Measurements from ENCODE around the gene NMNAT1. TPM values are rescaled to one million over a fixed set of nuclear protein-coding genes. Genes with fewer than 3 reads are reported as not detected.

Gene NMNAT1
- polyA plus RNA-seq, 2 of the 4 experiments (the other 2 are of a cell fraction), result 3.2 to 4.9 TPM

DNA sequence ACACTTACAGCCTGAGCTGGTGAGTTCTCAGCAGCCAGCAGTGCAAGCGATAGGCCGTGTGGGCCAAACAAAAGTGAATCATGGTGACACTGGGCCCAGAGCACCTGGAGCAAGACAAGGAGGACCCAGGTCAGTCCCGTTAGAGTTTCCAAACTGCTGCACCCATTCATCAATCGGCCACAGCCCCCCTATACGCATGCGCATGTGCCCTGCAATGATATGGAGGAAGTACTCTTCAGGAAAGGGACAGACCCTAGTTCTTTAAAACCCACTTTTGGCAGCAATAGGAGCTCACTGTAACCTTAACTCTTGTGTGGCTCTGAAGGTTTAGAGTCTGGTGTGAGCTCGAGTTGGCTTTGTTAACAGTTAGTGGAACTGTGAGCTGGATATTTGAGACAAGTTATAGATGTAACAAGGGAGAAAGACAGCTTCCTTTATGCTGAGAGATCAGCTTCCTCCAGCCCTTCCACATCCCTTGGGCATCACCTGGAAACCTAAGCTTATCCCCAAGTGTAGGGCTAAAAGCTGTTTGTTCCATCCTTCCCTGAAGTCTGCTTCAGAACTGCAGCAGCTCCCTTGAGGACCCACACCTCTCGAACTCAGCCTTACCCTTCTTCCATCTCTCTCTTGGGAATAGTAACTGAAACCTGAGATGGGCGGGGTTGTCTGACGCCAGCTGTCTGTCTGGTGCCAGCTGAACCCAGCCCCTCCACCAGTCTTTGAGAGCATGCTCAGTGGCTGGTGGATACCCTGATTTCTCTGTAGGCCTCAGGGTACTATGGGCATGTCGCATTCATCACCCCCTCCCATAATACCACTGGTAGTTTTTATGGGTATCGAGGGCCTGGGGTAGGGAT is 17.7 kb downstream of the NMNAT1 start:
- Histone ChIP-seq H3K4me3 (no peak overlapping the region), H3K4me1 (no peaks in the 10 kb centered on the region; the same call in 2 of the 3 replicates), H3K4me2 (no peak overlapping the region), H3K27ac (no peak overlapping the region), H3K9me3 (no peaks in the 10 kb centered on the region)
- POLR2A ChIA-PET, result no interaction called here
- ATAC-seq, result no peak; a peak in 1 of 6 replicates
- DNase-seq (ENCODE audit: low read depth in 1 of 2, low spot score in 1 of 2), result no peak
- CTCF ChIA-PET, result interaction anchor here (1.4 kb wide), 1 partner anchor 11 kb away, joined by 6 read pairs; no protein-coding TSS in a partner anchor
- FAIRE-seq, result no peak
- 79% methylated on average over 10 of the region's 12 CpGs for WGBS (ENCODE audit: missing lambda C conversion rate)
- TF ChIP-seq, protein P1, sequence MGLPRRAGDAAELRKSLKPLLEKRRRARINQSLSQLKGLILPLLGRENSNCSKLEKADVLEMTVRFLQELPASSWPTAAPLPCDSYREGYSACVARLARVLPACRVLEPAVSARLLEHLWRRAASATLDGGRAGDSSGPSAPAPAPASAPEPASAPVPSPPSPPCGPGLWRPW (IDR thresholded peaks at IDR 0.05), result no peak
- TF ChIP-seq, protein P2, sequence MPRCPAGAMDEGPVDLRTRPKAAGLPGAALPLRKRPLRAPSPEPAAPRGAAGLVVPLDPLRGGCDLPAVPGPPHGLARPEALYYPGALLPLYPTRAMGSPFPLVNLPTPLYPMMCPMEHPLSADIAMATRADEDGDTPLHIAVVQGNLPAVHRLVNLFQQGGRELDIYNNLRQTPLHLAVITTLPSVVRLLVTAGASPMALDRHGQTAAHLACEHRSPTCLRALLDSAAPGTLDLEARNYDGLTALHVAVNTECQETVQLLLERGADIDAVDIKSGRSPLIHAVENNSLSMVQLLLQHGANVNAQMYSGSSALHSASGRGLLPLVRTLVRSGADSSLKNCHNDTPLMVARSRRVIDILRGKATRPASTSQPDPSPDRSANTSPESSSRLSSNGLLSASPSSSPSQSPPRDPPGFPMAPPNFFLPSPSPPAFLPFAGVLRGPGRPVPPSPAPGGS (IDR thresholded peaks at IDR 0.05), result no peak
- TF ChIP-seq FOXS1 (CRISPR knock-in tag; IDR thresholded peaks at IDR 0.05) (no peak), POLR2A (IDR thresholded peaks at IDR 0.05; ENCODE audit: low read length) (no peak), HDAC2 (IDR thresholded peaks at IDR 0.05) (no peak), SMC3 (IDR thresholded peaks at IDR 0.05) (no peak), KDM1A (IDR thresholded peaks at IDR 0.05; ENCODE audit: low read depth) (no peak)

DNA sequence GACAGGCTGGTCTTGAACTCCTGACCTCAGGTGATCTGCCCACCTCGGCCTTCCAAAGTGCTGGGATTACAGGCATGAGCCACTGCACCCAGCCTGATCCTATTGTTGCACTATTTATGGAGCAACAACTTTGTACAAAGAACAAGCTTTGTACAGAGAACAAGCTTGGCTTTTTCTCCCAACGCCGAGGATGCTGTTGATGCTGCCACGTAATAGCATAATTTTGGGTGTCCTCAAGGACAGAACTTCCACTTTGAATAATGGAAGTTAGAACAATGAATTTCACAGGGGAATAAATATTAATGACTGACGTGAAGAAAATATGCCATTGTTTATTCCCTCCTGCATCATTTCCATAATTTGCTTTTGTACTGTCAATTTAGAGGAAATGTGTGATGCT is 41.0 kb downstream of the NMNAT1 start:
- Histone ChIP-seq H3K9me3 (no peaks in the 10 kb centered on the region), H3K4me3 (no peak overlapping the region), H3K27ac (no peak overlapping the region), H3K4me2 (no peak overlapping the region), H3K4me1 (no peaks in the 10 kb centered on the region)
- 88% methylated on average over 5 of the region's 5 CpGs for WGBS (ENCODE audit: missing lambda C conversion rate)
- FAIRE-seq (no peak), DNase-seq (ENCODE audit: low read depth in 1 of 2, low spot score in 1 of 2) (no peak), ATAC-seq (no peak)
- TF ChIP-seq, protein P3, sequence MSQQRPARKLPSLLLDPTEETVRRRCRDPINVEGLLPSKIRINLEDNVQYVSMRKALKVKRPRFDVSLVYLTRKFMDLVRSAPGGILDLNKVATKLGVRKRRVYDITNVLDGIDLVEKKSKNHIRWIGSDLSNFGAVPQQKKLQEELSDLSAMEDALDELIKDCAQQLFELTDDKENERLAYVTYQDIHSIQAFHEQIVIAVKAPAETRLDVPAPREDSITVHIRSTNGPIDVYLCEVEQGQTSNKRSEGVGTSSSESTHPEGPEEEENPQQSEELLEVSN (IDR thresholded peaks at IDR 0.05; ENCODE audit: borderline replicate concordance, low read depth), result no peak
- no peak for TF ChIP-seq HOXB5 (CRISPR knock-in tag; IDR thresholded peaks at IDR 0.05)
- no peak for TF ChIP-seq CHD2 (IDR thresholded peaks at IDR 0.05; ENCODE audit: low read length, partially characterized antibody)
- TF ChIP-seq RFX5 (IDR thresholded peaks at IDR 0.05), result no peak
- TF ChIP-seq, protein P4, sequence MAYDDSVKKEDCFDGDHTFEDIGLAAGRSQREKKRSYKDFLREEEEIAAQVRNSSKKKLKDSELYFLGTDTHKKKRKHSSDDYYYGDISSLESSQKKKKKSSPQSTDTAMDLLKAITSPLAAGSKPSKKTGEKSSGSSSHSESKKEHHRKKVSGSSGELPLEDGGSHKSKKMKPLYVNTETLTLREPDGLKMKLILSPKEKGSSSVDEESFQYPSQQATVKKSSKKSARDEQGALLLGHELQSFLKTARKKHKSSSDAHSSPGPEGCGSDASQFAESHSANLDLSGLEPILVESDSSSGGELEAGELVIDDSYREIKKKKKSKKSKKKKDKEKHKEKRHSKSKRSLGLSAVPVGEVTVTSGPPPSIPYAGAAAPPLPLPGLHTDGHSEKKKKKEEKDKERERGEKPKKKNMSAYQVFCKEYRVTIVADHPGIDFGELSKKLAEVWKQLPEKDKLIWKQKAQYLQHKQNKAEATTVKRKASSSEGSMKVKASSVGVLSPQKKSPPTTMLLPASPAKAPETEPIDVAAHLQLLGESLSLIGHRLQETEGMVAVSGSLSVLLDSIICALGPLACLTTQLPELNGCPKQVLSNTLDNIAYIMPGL (CRISPR knock-in tag; IDR thresholded peaks at IDR 0.05; ENCODE audit: borderline replicate concordance), result no peak
- TF ChIP-seq, protein P2 (IDR thresholded peaks at IDR 0.05), result no peak
- TF ChIP-seq, protein P5, sequence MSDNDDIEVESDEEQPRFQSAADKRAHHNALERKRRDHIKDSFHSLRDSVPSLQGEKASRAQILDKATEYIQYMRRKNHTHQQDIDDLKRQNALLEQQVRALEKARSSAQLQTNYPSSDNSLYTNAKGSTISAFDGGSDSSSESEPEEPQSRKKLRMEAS (IDR thresholded peaks at IDR 0.05), result no peak
- TF ChIP-seq ZNF302 (CRISPR knock-in tag; IDR thresholded peaks at IDR 0.05), result no peak
- TF ChIP-seq, protein P6, sequence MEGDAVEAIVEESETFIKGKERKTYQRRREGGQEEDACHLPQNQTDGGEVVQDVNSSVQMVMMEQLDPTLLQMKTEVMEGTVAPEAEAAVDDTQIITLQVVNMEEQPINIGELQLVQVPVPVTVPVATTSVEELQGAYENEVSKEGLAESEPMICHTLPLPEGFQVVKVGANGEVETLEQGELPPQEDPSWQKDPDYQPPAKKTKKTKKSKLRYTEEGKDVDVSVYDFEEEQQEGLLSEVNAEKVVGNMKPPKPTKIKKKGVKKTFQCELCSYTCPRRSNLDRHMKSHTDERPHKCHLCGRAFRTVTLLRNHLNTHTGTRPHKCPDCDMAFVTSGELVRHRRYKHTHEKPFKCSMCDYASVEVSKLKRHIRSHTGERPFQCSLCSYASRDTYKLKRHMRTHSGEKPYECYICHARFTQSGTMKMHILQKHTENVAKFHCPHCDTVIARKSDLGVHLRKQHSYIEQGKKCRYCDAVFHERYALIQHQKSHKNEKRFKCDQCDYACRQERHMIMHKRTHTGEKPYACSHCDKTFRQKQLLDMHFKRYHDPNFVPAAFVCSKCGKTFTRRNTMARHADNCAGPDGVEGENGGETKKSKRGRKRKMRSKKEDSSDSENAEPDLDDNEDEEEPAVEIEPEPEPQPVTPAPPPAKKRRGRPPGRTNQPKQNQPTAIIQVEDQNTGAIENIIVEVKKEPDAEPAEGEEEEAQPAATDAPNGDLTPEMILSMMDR (IDR thresholded peaks at IDR 0.05), result no peak
- TF ChIP-seq, protein P7, sequence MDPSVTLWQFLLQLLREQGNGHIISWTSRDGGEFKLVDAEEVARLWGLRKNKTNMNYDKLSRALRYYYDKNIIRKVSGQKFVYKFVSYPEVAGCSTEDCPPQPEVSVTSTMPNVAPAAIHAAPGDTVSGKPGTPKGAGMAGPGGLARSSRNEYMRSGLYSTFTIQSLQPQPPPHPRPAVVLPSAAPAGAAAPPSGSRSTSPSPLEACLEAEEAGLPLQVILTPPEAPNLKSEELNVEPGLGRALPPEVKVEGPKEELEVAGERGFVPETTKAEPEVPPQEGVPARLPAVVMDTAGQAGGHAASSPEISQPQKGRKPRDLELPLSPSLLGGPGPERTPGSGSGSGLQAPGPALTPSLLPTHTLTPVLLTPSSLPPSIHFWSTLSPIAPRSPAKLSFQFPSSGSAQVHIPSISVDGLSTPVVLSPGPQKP (IDR thresholded peaks at IDR 0.05; ENCODE audit: low read depth, low read length), result no peak
- TF ChIP-seq TFCP2L1 (CRISPR knock-in tag; IDR thresholded peaks at IDR 0.05), result no peak
- TF ChIP-seq CBX2 (IDR thresholded peaks at IDR 0.05; ENCODE audit: borderline replicate concordance, low read depth), result no peak
- TF ChIP-seq MAZ (IDR thresholded peaks at IDR 0.05; ENCODE audit: borderline replicate concordance, low read depth, low read length), result no peak
- TF ChIP-seq JUN (IDR thresholded peaks at IDR 0.05), result no peak
- TF ChIP-seq, protein P8, sequence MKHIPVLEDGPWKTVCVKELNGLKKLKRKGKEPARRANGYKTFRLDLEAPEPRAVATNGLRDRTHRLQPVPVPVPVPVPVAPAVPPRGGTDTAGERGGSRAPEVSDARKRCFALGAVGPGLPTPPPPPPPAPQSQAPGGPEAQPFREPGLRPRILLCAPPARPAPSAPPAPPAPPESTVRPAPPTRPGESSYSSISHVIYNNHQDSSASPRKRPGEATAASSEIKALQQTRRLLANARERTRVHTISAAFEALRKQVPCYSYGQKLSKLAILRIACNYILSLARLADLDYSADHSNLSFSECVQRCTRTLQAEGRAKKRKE (CRISPR knock-in tag; IDR thresholded peaks at IDR 0.05; ENCODE audit: low read depth), result no peak
- TF ChIP-seq, protein P9, sequence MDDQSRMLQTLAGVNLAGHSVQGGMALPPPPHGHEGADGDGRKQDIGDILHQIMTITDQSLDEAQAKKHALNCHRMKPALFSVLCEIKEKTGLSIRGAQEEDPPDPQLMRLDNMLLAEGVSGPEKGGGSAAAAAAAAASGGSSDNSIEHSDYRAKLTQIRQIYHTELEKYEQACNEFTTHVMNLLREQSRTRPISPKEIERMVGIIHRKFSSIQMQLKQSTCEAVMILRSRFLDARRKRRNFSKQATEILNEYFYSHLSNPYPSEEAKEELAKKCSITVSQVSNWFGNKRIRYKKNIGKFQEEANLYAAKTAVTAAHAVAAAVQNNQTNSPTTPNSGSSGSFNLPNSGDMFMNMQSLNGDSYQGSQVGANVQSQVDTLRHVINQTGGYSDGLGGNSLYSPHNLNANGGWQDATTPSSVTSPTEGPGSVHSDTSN (IDR thresholded peaks at IDR 0.05), result no peak
- POLR2A ChIA-PET, result no interaction called here
- CTCF ChIA-PET, result no interaction called here

Measured in A549 (cell line).